ENCODE results near the gene HSD17B8. TPM values are rescaled to one million over a fixed set of nuclear protein-coding genes. Genes with fewer than 3 reads are reported as not detected.

Gene HSD17B8
- polyA plus RNA-seq, 1 donor (not counting 4 experiments of a cell fraction or from before 2014, with no cell fraction given): 18.6 TPM

GRCh38 chr6:33191383-33192104 lies 12.9 kb upstream of the HSD17B8 start:
- Histone ChIP-seq H3K27ac (ENCODE audit: control insufficient read depth, insufficient read depth, low read length) (no peak overlapping the region), H3K9ac (ENCODE audit: control insufficient read depth, extremely low read depth, insufficient read depth, low read length) (no peak overlapping the region), H3K4me3 (ENCODE audit: control insufficient read depth in 2 of 3, extremely low read depth in 1 of 3, insufficient read depth in 2 of 3, low read depth in 1 of 3, low read length in 3 of 3) (no peak overlapping the region), H3K4me1 (ENCODE audit: control insufficient read depth, extremely low read depth, insufficient read depth, low read length) (no peaks in the 10 kb centered on the region), H4K20me1 (ENCODE audit: control insufficient read depth, extremely low read depth, insufficient read depth, low read length) (no peaks in the 10 kb centered on the region), H3K9me1 (ENCODE audit: control insufficient read depth, extremely low read depth, insufficient read depth, low read length) (no peaks in the 10 kb centered on the region), H3K27me3 (ENCODE audit: control insufficient read depth, extremely low read depth, insufficient read depth, low read length) (peaks cover 31% of the 10 kb centered on the region), H3K9me3 (ENCODE audit: control insufficient read depth, low read depth, low read length) (no peaks in the 10 kb centered on the region), H2AFZ (ENCODE audit: control insufficient read depth, low read length) (no peak overlapping the region), H3K4me2 (ENCODE audit: control insufficient read depth, extremely low read depth, insufficient read depth, low read depth, low read length) (no peak overlapping the region), H3K79me2 (ENCODE audit: control insufficient read depth, insufficient read depth, low read length) (no peaks in the 10 kb centered on the region), H3K36me3 (ENCODE audit: control insufficient read depth in 2 of 2, extremely low read depth in 1 of 2, insufficient read depth in 2 of 2, low read length in 2 of 2) (peaks cover 7 to 8% of the 10 kb centered on the region in 2 experiments)
- DNase-seq (ENCODE audit: low read depth, low spot score): no peak
- TF ChIP-seq EZH2 (IDR thresholded peaks at IDR 0.05; ENCODE audit: low read length): peak; percentile 72
- TF ChIP-seq, protein P1, sequence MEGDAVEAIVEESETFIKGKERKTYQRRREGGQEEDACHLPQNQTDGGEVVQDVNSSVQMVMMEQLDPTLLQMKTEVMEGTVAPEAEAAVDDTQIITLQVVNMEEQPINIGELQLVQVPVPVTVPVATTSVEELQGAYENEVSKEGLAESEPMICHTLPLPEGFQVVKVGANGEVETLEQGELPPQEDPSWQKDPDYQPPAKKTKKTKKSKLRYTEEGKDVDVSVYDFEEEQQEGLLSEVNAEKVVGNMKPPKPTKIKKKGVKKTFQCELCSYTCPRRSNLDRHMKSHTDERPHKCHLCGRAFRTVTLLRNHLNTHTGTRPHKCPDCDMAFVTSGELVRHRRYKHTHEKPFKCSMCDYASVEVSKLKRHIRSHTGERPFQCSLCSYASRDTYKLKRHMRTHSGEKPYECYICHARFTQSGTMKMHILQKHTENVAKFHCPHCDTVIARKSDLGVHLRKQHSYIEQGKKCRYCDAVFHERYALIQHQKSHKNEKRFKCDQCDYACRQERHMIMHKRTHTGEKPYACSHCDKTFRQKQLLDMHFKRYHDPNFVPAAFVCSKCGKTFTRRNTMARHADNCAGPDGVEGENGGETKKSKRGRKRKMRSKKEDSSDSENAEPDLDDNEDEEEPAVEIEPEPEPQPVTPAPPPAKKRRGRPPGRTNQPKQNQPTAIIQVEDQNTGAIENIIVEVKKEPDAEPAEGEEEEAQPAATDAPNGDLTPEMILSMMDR (optimal IDR thresholded peaks at IDR 0.05 in 1 of 3, IDR thresholded peaks at IDR 0.05 in 1 of 3, conservative IDR thresholded peaks at IDR 0.05 in 1 of 3; ENCODE audit: extremely low read depth in 1 of 3, insufficient read depth in 2 of 3, low read length in 3 of 3): no peak
- dilution Hi-C loops (cut with MboI; ENCODE audit: extremely low pct_ligation_motif_present, low sequenced_read_pairs): no loop called here
- no peak for FAIRE-seq

GRCh38 chr6:33192105-33192646 lies 12.3 kb upstream of the HSD17B8 start, which contains the start of gene COL11A2:
TSS of gene COL11A2 (minus strand) at chr6:33192467. CDS start at chr6:33192240, 227 bp downstream.
- peaks cover 31% of the 10 kb centered on the region for H3K27me3 ChIP-seq (ENCODE audit: control insufficient read depth, extremely low read depth, insufficient read depth, low read length)
- dilution Hi-C loops (cut with MboI; ENCODE audit: extremely low pct_ligation_motif_present, low sequenced_read_pairs): no loop called here

More at GRCh38 chr6:33192105-33192646, 12.3 kb upstream of the HSD17B8 start, which contains the start of gene COL11A2:
- Histone ChIP-seq H4K20me1 (ENCODE audit: control insufficient read depth, extremely low read depth, insufficient read depth, low read length) (peaks cover under 1% of the 10 kb centered on the region), H3K9me3 (ENCODE audit: control insufficient read depth, low read depth, low read length) (no peaks in the 10 kb centered on the region), H3K4me1 (ENCODE audit: control insufficient read depth, extremely low read depth, insufficient read depth, low read length) (no peaks in the 10 kb centered on the region), H3K4me2 (ENCODE audit: control insufficient read depth, extremely low read depth, insufficient read depth, low read depth, low read length) (peak within 1 kb of the TSS; percentile 35), H3K9me1 (ENCODE audit: control insufficient read depth, extremely low read depth, insufficient read depth, low read length) (no peaks in the 10 kb centered on the region), H3K79me2 (ENCODE audit: control insufficient read depth, insufficient read depth, low read length) (no peaks in the 10 kb centered on the region), H3K36me3 (ENCODE audit: control insufficient read depth in 2 of 2, extremely low read depth in 1 of 2, insufficient read depth in 2 of 2, low read length in 2 of 2) (peaks cover 9 to 11% of the 10 kb centered on the region in 2 experiments), H3K9ac (ENCODE audit: control insufficient read depth, extremely low read depth, insufficient read depth, low read length) (no peak within 1 kb of the TSS), H3K27ac (ENCODE audit: control insufficient read depth, insufficient read depth, low read length) (no peak within 1 kb of the TSS), H2AFZ (ENCODE audit: control insufficient read depth, low read length) (no peak within 1 kb of the TSS), H3K4me3 (ENCODE audit: control insufficient read depth in 2 of 3, extremely low read depth in 1 of 3, insufficient read depth in 2 of 3, low read depth in 1 of 3, low read length in 3 of 3) (peak within 1 kb of the TSS in 1 of 3 experiments; percentile 19)
- TF ChIP-seq, protein P1 (optimal IDR thresholded peaks at IDR 0.05 in 1 of 3, IDR thresholded peaks at IDR 0.05 in 1 of 3, conservative IDR thresholded peaks at IDR 0.05 in 1 of 3; ENCODE audit: extremely low read depth in 1 of 3, insufficient read depth in 2 of 3, low read length in 3 of 3): no peak
- TF ChIP-seq EZH2 (IDR thresholded peaks at IDR 0.05; ENCODE audit: low read length): peak; percentile 96
- DNase-seq (ENCODE audit: low read depth, low spot score) (no peak), FAIRE-seq (no peak)

Data from keratinocyte (primary cell).